ENCODE measurements around the gene PPP4R1.
A peak's percentile ranks its signal among the peaks of the same experiment; 100 is the strongest.

PPP4R1 gene

GRCh38 chr18:9614401-9615279 lies at the start of gene PPP4R1:
Gene PPP4R1, minus strand, starts transcription at chr18:9614559. Its CDS starts 75 bp downstream, at chr18:9614484.
- Histone ChIP-seq H3K9me3 (replicated peaks in 1 of 11) (no peaks in the 10 kb centered on the region), H3K36me3 (peaks cover 16 to 22% (median 19%) of the 10 kb centered on the region in 11 experiments), H3K4me1 (peaks cover 32 to 59% (median 38%) of the 10 kb centered on the region in 10 experiments), H4K20me1 (peaks cover 22 to 42% (median 36%) of the 10 kb centered on the region in 11 experiments; a peak in 21 of 22 replicates), H3K27me3 (no peaks in the 10 kb centered on the region), H3K27ac (peak within 1 kb of the TSS; percentile 90 to 97 (median 95)), H3K9ac (peak within 1 kb of the TSS; percentile 91 to 99 (median 95)), H3K4me2 (peak within 1 kb of the TSS; percentile 78 to 93 (median 87)), H3K4me3 (peak within 1 kb of the TSS; percentile 78 to 92 (median 84))
- no peak for TF ChIP-seq Cebpa-rat (IDR thresholded peaks at IDR 0.05)

- Histone ChIP-seq H3K4me1 (no peaks in the 10 kb centered on the region), H3K9ac (no peak overlapping the region), H3K9me3 (replicated peaks in 1 of 11) (no peaks in the 10 kb centered on the region), H3K4me2 (no peak overlapping the region), H3K4me3 (no peak overlapping the region), H4K20me1 (no peaks in the 10 kb centered on the region), H3K27me3 (no peaks in the 10 kb centered on the region), H3K36me3 (no peaks in the 10 kb centered on the region), H3K27ac (no peak overlapping the region)
- TF ChIP-seq Cebpa-rat (IDR thresholded peaks at IDR 0.05), result no peak
These were observed 49.0 kb upstream of the PPP4R1 start for GRCh38 chr18:9663377-9663776.

- H3K27me3 ChIP-seq, result no peaks in the 10 kb centered on the region
- H4K20me1 ChIP-seq, result no peaks in the 10 kb centered on the region
- TF ChIP-seq Cebpa-rat (IDR thresholded peaks at IDR 0.05), result no peak
- no peaks in the 10 kb centered on the region for H3K36me3 ChIP-seq
- H3K4me2 ChIP-seq, result no peak overlapping the region
- H3K4me3 ChIP-seq, result no peak overlapping the region
- H3K4me1 ChIP-seq, result no peaks in the 10 kb centered on the region
- no peak overlapping the region for H3K27ac ChIP-seq
- no peaks in the 10 kb centered on the region for H3K9me3 ChIP-seq (replicated peaks in 1 of 11)
- no peak overlapping the region for H3K9ac ChIP-seq
These were observed 47.2 kb upstream of the PPP4R1 start for GRCh38 chr18:9661564-9661963.

- H3K9me3 ChIP-seq (replicated peaks in 1 of 11), result no peaks in the 10 kb centered on the region
- no peak overlapping the region for H3K4me2 ChIP-seq
- H3K27ac ChIP-seq, result no peak overlapping the region
- no peak overlapping the region for H3K9ac ChIP-seq
- H4K20me1 ChIP-seq, result no peaks in the 10 kb centered on the region
- no peaks in the 10 kb centered on the region for H3K36me3 ChIP-seq
- no peak for TF ChIP-seq Cebpa-rat (IDR thresholded peaks at IDR 0.05)
- H3K27me3 ChIP-seq, result no peaks in the 10 kb centered on the region
- no peaks in the 10 kb centered on the region for H3K4me1 ChIP-seq
- no peak overlapping the region for H3K4me3 ChIP-seq
These were observed 45.4 kb upstream of the PPP4R1 start for GRCh38 chr18:9659499-9660375.

GRCh38 chr18:9658087-9658641 lies 43.8 kb upstream of the PPP4R1 start:
- Histone ChIP-seq H3K9me3 (replicated peaks in 1 of 11) (no peaks in the 10 kb centered on the region), H3K36me3 (no peaks in the 10 kb centered on the region), H4K20me1 (no peaks in the 10 kb centered on the region), H3K9ac (no peak overlapping the region), H3K4me3 (no peak overlapping the region), H3K4me2 (no peak overlapping the region), H3K4me1 (no peaks in the 10 kb centered on the region), H3K27ac (no peak overlapping the region), H3K27me3 (no peaks in the 10 kb centered on the region)
- TF ChIP-seq Cebpa-rat (IDR thresholded peaks at IDR 0.05), result no peak

GRCh38 chr18:9655232-9655767 lies 40.9 kb upstream of the PPP4R1 start:
- no peaks in the 10 kb centered on the region for H4K20me1 ChIP-seq
- TF ChIP-seq Cebpa-rat (IDR thresholded peaks at IDR 0.05), result no peak
- H3K36me3 ChIP-seq, result no peaks in the 10 kb centered on the region
- no peaks in the 10 kb centered on the region for H3K9me3 ChIP-seq (replicated peaks in 1 of 11)
- H3K4me3 ChIP-seq, result no peak overlapping the region
- H3K4me1 ChIP-seq, result no peaks in the 10 kb centered on the region
- no peak overlapping the region for H3K27ac ChIP-seq
- no peaks in the 10 kb centered on the region for H3K27me3 ChIP-seq
- no peak overlapping the region for H3K9ac ChIP-seq
- H3K4me2 ChIP-seq, result no peak overlapping the region

- no peaks in the 10 kb centered on the region for H3K36me3 ChIP-seq
- H3K4me2 ChIP-seq, result no peak overlapping the region
- no peaks in the 10 kb centered on the region for H3K27me3 ChIP-seq
- peaks cover 0 to 4% (median 0%) of the 10 kb centered on the region in 10 experiments; a peak in 5 of 20 replicates for H3K4me1 ChIP-seq
- TF ChIP-seq Cebpa-rat (IDR thresholded peaks at IDR 0.05), result no peak
- no peak overlapping the region for H3K27ac ChIP-seq
- H3K9me3 ChIP-seq (replicated peaks in 1 of 11), result no peaks in the 10 kb centered on the region
- no peak overlapping the region for H3K9ac ChIP-seq
- no peaks in the 10 kb centered on the region for H4K20me1 ChIP-seq
- H3K4me3 ChIP-seq, result no peak overlapping the region
These were observed 39.0 kb upstream of the PPP4R1 start for GRCh38 chr18:9653390-9653789.

GRCh38 chr18:9649164-9649540 lies 34.8 kb upstream of the PPP4R1 start:
- Histone ChIP-seq H3K4me2 (no peak overlapping the region), H3K9ac (no peak overlapping the region), H3K9me3 (replicated peaks in 1 of 11) (no peaks in the 10 kb centered on the region), H4K20me1 (no peaks in the 10 kb centered on the region), H3K4me3 (no peak overlapping the region), H3K27me3 (no peaks in the 10 kb centered on the region), H3K27ac (no peak overlapping the region), H3K36me3 (no peaks in the 10 kb centered on the region), H3K4me1 (peaks cover 0 to 16% (median 3%) of the 10 kb centered on the region in 10 experiments; a peak in 8 of 20 replicates)
- TF ChIP-seq Cebpa-rat (IDR thresholded peaks at IDR 0.05), result no peak

All from BLaER1 treated with 17β-estradiol and CSF1 and Interleukin-3, amounts not matched to agents 10 nM and 100 nM (cell line).